GM21390 (cell line): ENCODE measurements around the gene ALX4.
A peak's percentile ranks its signal among the peaks of the same experiment; 100 is the strongest.

Source experiments
- ATAC-seq: cut with Tn5 transposase; IDR thresholded peaks from one replicate; pipeline ENCODE4 v1.9.1; 2021; ENCODE audit not compliant: unreplicated experiment

ALX4 gene

GRCh38 chr11:44301564-44302271 is 8.2 kb downstream of the ALX4 start:
- no peak for ATAC-seq

GRCh38 chr11:44300844-44301563 is 8.9 kb downstream of the ALX4 start:
- ATAC-seq, result no peak

- ATAC-seq, result no peak
Observed at GRCh38 chr11:44298862-44299261, 11.1 kb downstream of the ALX4 start.

GRCh38 chr11:44290208-44290607 is 19.7 kb downstream of the ALX4 start:
- ATAC-seq, result no peak

GRCh38 chr11:44288133-44288526 is 21.8 kb downstream of the ALX4 start:
- no peak for ATAC-seq

- ATAC-seq, result no peak
Observed at GRCh38 chr11:44286911-44287310, 23.0 kb downstream of the ALX4 start.

GRCh38 chr11:44286268-44286880 is 23.6 kb downstream of the ALX4 start:
- ATAC-seq, result peak; percentile 64

- no peak for ATAC-seq
Observed at GRCh38 chr11:44285756-44286155, 24.2 kb downstream of the ALX4 start.

- ATAC-seq, result no peak
Observed at GRCh38 chr11:44282620-44283019, 27.3 kb downstream of the ALX4 start.

GRCh38 chr11:44281151-44281550 is 28.8 kb downstream of the ALX4 start:
- no peak for ATAC-seq

- no peak for ATAC-seq
Observed at GRCh38 chr11:44280257-44280656, 29.7 kb downstream of the ALX4 start.

GRCh38 chr11:44279483-44279882 is 30.5 kb downstream of the ALX4 start:
- ATAC-seq, result no peak

GRCh38 chr11:44277196-44278090 is 32.5 kb downstream of the ALX4 start:
- ATAC-seq, result no peak

GRCh38 chr11:44275961-44276550 is 33.9 kb downstream of the ALX4 start:
- no peak for ATAC-seq

- ATAC-seq, result no peak
Observed at GRCh38 chr11:44275241-44275640, 34.7 kb downstream of the ALX4 start.

- no peak for ATAC-seq
Observed at GRCh38 chr11:44274404-44274803, 35.5 kb downstream of the ALX4 start.

- ATAC-seq, result no peak
Observed at GRCh38 chr11:44271286-44271685, 38.7 kb downstream of the ALX4 start.

GRCh38 chr11:44270403-44271273 is 39.3 kb downstream of the ALX4 start:
- ATAC-seq, result no peak

GRCh38 chr11:44269369-44270351 is 40.3 kb downstream of the ALX4 start:
- ATAC-seq, result no peak
